ENCODE data around the gene CMTR2.

Gene CMTR2

GRCh38 chr16:71257768-71258167 lies 31.4 kb downstream of the CMTR2 start:
- Histone ChIP-seq H3K36me3 (ENCODE audit: insufficient read depth, low read length) (no peaks in the 10 kb centered on the region), H3K9me3 (ENCODE audit: control insufficient read depth, insufficient read depth, low read length) (peaks cover 3% of the 10 kb centered on the region; the same call in 1 of the 2 replicates), H3K9ac (ENCODE audit: low read depth, low read length) (no peak overlapping the region), H3K4me1 (ENCODE audit: insufficient read depth, low read length) (peaks cover 15% of the 10 kb centered on the region; the same call in 1 of the 2 replicates)

- no peaks in the 10 kb centered on the region for H3K9me3 ChIP-seq (ENCODE audit: control insufficient read depth, insufficient read depth, low read length)
- peaks cover 15% of the 10 kb centered on the region; the same call in 1 of the 2 replicates for H3K4me1 ChIP-seq (ENCODE audit: insufficient read depth, low read length)
- H3K36me3 ChIP-seq (ENCODE audit: insufficient read depth, low read length) = no peaks in the 10 kb centered on the region
- H3K9ac ChIP-seq (ENCODE audit: low read depth, low read length) = no peak overlapping the region
Measured at GRCh38 chr16:71255721-71256120, 33.5 kb downstream of the CMTR2 start.

DNA sequence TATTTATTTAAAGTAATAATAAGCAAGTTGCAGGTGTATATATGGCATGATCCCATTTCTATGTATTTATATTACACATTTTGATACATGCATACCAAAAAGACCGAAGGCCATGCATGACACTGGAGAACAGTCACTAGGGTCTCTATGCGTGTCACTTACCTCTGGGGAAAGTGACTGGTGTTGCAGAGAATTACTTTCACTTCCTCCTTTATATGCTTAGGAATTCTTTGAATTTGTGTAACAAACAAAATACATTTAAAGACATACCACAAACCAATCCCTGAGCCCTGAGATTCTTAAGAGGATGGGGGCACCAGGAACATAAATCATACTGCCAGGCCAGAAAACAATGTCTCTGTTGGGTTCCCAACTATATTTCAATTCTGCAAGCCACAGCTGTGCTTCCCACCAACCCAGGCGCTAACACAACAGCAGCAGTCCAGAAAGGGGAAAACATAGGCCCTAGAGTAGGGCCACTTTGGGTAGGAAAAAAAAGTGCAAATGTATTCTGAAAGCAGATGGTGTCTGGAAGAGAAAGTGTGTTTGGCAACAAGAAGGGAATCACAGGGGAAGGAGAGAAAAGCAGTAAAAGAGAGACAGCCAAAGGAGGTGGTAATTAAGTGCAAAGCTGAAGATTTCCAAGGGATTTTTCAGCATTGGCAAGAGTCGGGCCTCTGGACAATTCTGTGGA lies 34.2 kb downstream of the CMTR2 start:
- Histone ChIP-seq H3K9me3 (ENCODE audit: control insufficient read depth, insufficient read depth, low read length) (no peaks in the 10 kb centered on the region), H3K4me1 (ENCODE audit: insufficient read depth, low read length) (peaks cover 15% of the 10 kb centered on the region; the same call in 1 of the 2 replicates), H3K36me3 (ENCODE audit: insufficient read depth, low read length) (no peaks in the 10 kb centered on the region), H3K9ac (ENCODE audit: low read depth, low read length) (no peak overlapping the region)

DNA sequence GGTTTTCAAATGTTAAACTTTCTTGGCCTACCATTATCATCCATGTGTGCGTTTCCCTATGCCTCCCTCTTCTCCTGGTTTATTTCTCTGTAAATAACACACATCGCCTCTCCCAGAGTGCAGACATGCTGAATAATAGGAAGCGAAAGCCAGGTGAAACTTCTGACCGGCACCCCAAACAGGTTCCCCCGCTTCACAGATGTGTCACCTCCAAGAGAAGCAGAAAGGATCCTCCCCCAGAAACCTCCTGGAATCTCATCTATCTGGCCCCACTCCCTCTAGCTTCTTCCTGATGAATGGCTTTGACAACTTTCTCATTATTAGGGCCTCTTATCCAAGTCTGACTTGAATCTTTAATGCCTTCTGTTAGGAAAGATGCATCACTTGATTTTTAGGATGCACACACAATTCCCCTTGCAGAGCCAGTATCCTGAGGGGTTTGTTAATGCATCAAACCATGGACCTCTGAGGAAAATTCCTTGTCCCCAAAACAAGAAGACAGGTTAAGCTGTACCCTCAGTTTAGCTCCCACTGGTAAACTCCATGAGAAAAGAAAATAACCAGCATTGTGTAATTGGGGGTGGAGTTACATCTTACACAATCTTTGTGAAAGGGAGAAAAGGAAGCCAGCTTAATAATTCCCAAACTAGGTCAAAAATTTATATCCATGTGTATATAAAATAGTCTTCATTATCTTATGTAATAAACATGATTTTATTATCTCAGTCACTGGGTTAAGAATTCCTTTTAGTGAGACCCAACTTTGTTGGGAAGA lies 38.6 kb downstream of the CMTR2 start:
- Histone ChIP-seq H3K9ac (ENCODE audit: low read depth, low read length) (no peak overlapping the region), H3K9me3 (ENCODE audit: control insufficient read depth, insufficient read depth, low read length) (no peaks in the 10 kb centered on the region), H3K4me1 (ENCODE audit: insufficient read depth, low read length) (peaks cover 9% of the 10 kb centered on the region; the same call in 1 of the 2 replicates), H3K36me3 (ENCODE audit: insufficient read depth, low read length) (no peaks in the 10 kb centered on the region)

- no peak overlapping the region for H3K9ac ChIP-seq (ENCODE audit: low read depth, low read length)
- peaks cover under 1% of the 10 kb centered on the region; the same call in 1 of the 2 replicates for H3K4me1 ChIP-seq (ENCODE audit: insufficient read depth, low read length)
- H3K36me3 ChIP-seq (ENCODE audit: insufficient read depth, low read length) = no peaks in the 10 kb centered on the region
- H3K9me3 ChIP-seq (ENCODE audit: control insufficient read depth, insufficient read depth, low read length) = no peaks in the 10 kb centered on the region
Measured at GRCh38 chr16:71249399-71249798, 39.8 kb downstream of the CMTR2 start.

DNA sequence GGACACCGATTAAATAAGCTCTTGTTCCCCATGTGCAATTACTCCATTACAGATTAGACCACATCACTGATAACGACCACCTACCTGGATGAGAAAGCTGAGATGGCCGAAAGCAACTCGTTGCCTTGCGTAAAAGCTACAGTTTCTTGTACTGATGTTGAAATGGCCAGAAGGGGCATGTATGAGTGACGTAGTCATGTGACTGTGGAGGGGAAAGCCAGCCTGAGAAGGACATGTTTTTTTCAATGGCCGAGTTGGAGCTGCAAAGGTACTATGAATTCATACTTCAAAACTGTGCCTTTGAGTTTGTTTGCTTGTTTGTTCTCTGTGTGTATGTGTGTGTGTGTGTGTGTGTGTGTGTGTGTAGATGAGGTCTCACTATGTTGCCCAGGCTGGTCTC lies 41.7 kb downstream of the CMTR2 start:
- no peaks in the 10 kb centered on the region for H3K4me1 ChIP-seq (ENCODE audit: insufficient read depth, low read length)
- no peak overlapping the region for H3K9ac ChIP-seq (ENCODE audit: low read depth, low read length)
- no peaks in the 10 kb centered on the region for H3K9me3 ChIP-seq (ENCODE audit: control insufficient read depth, insufficient read depth, low read length)
- no peaks in the 10 kb centered on the region for H3K36me3 ChIP-seq (ENCODE audit: insufficient read depth, low read length)

- Histone ChIP-seq H3K9ac (ENCODE audit: low read depth, low read length) (no peak overlapping the region), H3K9me3 (ENCODE audit: control insufficient read depth, insufficient read depth, low read length) (no peaks in the 10 kb centered on the region), H3K36me3 (ENCODE audit: insufficient read depth, low read length) (no peaks in the 10 kb centered on the region), H3K4me1 (ENCODE audit: insufficient read depth, low read length) (no peaks in the 10 kb centered on the region)
Measured at GRCh38 chr16:71246309-71246708, 42.9 kb downstream of the CMTR2 start.

GRCh38 chr16:71244521-71244920 lies 44.7 kb downstream of the CMTR2 start:
- Histone ChIP-seq H3K9me3 (ENCODE audit: control insufficient read depth, insufficient read depth, low read length) (no peaks in the 10 kb centered on the region), H3K4me1 (ENCODE audit: insufficient read depth, low read length) (no peaks in the 10 kb centered on the region), H3K9ac (ENCODE audit: low read depth, low read length) (no peak overlapping the region), H3K36me3 (ENCODE audit: insufficient read depth, low read length) (no peaks in the 10 kb centered on the region)

GRCh38 chr16:71242601-71243000 lies 46.6 kb downstream of the CMTR2 start:
- H3K9ac ChIP-seq (ENCODE audit: low read depth, low read length) = no peak overlapping the region
- H3K4me1 ChIP-seq (ENCODE audit: insufficient read depth, low read length) = no peaks in the 10 kb centered on the region
- H3K9me3 ChIP-seq (ENCODE audit: control insufficient read depth, insufficient read depth, low read length) = no peaks in the 10 kb centered on the region
- no peaks in the 10 kb centered on the region for H3K36me3 ChIP-seq (ENCODE audit: insufficient read depth, low read length)

GRCh38 chr16:71242036-71242435 lies 47.2 kb downstream of the CMTR2 start:
- Histone ChIP-seq H3K36me3 (ENCODE audit: insufficient read depth, low read length) (no peaks in the 10 kb centered on the region), H3K4me1 (ENCODE audit: insufficient read depth, low read length) (no peaks in the 10 kb centered on the region), H3K9me3 (ENCODE audit: control insufficient read depth, insufficient read depth, low read length) (no peaks in the 10 kb centered on the region), H3K9ac (ENCODE audit: low read depth, low read length) (no peak overlapping the region)

Measured in ES-I3 (cell line).